GM18873 (cell line): ENCODE results near the gene GNG12.

Source experiments
- ATAC-seq: cut with Tn5 transposase; IDR thresholded peaks from one replicate; pipeline ENCODE4 v1.9.1; 2021; ENCODE audit warnings: mild to moderate bottlenecking, moderate library complexity, moderate number of reproducible peaks; ENCODE audit not compliant: unreplicated experiment, low FRiP score

GNG12 gene

DNA sequence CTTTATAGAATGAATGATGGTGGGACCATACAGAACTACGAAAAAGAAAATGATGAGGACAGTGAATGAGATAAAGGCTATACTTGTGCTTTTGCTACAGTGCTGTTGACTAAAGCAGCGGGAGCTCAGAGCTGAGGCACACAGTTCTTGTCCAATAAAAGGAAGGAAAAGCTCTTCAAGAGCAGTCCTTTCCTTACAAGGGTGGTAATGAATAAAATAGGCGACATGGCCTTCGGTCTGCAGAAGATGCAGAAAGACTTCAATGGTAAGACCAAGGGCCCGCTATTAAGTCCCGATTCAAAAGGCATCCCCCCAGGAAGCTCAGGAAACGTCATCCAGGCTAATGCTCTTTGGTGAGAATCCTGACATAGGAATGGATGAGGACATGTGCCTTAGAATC is 44.4 kb downstream of the GNG12 start:
- ATAC-seq, result no peak

DNA sequence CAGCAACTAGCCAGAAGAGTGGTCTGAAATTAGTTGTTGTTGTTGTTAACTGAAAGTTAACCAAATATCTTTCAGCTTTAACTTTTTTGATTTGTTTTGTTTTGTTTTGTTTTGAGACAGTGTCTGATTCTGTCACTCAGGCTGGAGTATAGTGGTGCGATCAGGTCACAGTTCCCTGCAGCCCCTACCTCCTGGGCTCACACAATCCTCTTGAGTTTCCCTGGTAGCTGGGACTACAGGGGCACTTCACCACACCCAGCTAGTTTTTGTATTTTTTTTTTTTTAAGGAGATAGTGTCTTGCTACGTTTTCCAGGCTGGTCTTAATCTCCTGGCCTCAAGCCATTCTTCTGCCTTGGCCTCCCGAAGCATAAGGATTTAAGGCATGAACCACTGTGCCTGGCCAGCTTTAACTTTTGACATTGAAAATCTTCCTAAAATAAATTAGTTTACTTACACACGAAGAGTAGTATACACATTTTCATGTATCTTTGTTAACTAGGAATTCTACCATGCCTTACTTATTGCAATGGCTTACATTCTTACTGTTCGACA is 45.0 kb downstream of the GNG12 start:
- no peak for ATAC-seq

DNA sequence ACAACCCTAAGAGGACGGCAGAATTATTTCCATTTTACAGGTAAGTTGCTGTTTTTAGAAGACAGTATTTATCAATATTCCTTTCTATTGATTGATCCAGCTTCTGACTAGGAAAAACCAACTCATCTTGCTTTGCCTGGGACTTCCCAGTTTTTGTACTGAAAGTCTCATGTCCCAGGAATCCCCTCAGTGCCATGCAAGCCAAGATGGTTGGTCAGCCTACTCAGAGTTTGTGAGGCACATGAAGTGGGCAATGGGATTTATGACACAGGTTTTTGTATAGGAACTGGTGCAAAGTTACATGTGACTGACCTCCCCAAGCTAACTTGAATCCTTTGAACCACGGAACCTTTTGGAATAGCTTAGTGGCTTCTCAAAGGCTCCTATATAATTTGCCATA is 45.5 kb downstream of the GNG12 start:
- no peak for ATAC-seq

DNA sequence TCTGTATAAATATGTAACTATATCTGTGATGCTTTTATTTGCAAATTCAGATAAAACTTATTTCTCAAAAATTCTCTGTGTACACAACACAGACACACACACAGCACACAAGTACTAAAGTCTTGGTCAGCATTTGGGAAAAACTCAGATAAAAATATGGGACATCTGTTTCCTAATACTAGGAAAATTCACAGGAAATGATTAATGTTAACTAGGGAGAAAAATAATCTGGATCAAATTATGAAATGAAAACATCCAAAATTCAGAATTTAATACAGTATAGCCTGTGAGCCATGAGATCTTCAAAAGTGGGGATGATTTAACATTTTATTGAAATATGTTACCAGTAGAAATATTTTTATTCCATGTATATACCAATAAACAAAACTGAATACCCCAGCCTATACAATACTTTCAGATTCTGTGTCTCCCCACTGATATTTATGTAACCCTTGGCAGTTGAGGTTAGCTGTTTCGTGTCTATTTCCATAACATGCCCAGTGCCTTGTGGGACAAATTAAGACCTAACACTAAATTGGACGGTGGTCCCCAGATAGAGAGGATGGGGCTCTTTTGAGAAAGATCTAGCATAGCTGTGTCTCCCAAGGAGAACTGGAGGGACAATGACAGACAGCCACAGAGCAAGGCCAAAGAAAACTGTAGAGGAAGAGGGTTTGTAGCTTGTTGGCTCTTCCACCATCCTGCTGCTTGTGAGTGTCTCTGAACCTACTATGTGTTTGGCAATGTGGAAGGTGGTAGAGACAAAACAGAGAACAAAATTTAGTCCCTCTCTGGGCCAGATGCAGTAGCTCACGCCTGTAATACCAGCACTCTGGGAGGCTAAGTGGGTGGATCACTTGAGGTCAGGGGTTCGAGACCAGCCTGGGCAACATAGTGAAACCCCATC is 47.2 kb downstream of the GNG12 start:
- no peak for ATAC-seq

DNA sequence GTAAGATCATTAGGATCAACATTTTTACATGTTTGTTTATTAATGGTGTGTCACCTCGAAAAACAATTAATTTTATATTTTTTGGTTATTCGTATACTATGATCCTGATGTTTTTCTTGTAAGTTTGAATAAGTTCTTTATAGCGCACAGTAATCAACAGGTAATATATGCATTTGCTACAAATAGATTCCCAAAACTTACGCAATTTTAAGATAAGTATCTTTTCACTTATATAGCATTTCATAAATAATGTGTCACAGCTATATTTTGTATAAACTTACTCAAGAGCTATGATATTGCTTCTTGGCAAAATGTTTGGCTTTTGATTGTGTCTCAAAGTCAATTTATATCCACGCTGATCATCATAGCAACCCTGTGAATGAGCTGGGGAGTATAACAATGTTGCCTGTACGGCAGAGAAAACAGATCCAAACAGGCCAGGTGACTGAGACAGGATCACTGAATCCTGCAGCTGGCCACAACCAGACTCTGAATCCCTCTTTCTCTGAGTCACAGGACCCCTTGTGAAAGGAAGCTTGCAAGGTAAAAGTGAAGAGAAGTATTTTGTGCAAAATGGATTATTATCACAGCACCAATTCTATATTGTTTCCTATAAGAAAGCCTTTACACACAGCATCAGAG is 48.6 kb downstream of the GNG12 start:
- ATAC-seq, result no peak

DNA sequence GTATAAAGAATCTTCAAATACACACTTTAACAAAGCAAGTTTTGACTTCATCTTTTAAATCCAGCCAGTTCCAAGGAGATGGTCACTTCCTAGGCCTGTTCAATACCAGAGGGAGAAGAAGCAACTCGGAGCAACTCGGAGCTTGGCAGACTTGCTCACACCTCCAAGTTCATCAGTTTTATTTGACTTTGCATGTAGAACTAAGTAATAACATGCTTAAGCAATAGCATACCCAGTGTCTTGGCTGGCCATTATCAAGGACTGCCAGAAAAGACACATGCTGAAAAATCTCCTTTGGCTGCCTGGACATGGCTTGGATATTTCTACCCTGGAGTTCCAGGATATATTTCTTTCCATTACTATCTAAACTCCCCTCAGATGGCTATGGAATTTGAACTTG is 52.6 kb downstream of the GNG12 start:
- ATAC-seq, result no peak

DNA sequence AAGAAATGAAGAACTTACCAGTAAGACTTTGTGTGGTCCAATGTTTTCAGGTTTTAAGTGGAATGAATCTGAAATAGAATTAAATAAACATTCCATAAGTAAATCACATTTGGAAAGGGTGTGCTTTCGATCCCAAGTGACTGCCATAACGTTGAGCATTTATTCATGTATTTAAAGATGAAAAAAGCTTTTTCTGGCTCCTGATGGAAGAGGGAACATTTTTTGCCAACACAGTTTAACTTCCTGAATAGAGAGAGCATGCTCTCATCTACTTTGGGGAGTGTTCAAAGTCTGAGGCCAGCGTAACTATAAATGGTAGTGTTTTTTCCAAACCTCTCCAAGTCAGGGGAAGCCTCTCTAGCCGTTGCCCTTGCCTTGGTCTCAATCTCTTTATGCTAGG is 55.8 kb downstream of the GNG12 start:
- ATAC-seq, result no peak

DNA sequence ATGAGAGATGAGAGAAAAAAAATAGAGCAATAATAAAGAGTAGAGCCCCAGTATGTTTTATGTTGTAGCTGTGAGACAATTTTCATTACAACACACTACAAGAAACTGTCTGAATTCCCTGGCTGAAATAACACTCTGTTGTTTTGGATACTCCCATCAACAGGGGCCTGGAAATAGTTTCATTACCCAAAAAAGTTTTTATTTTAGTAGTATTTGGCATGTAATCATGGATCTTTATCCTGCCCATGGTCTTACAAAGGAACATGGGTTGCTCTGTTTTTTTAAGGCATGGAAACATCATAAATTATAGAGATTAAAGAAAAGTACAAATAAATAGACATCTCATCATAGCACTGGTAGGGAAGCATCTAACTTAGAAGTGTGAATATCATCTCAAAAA is 56.3 kb downstream of the GNG12 start:
- no peak for ATAC-seq

DNA sequence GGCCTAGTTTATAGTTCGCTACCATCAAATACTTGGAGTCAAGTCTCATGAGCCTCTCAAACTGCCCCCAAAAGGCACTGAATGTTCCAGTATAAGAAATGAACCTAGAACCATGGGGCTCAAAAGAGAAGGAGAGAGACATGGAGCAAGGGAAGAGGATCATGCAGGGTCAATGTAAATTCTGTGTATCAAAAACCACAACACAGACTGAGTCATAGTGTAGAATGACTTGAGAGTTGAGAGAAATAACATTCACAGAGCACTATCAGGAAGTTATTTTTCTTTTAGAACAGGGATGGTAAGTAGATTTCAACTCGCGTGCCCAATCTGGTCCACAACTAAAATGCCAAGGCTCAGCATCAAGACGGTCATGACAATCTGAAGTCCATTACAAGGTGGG is 59.8 kb downstream of the GNG12 start:
- ATAC-seq, result no peak

DNA sequence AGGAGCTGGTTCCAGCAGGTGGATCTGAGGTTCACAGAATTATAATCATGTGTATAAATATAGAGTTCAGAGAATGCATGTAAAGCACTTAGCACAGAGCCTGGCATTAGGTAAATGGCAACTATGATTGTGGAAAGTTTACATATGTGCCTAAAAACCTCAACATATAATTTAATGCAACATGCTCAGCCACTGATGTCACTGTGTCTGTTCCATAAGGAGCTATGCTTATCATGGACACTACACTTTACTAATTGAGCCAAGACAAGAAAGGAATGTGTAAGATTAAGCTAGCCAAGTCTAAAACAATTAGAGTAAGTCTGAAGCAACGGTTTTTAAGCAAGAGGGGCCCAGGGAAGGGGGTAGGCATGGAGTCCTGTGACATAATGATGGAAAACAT is 61.5 kb downstream of the GNG12 start:
- no peak for ATAC-seq

DNA sequence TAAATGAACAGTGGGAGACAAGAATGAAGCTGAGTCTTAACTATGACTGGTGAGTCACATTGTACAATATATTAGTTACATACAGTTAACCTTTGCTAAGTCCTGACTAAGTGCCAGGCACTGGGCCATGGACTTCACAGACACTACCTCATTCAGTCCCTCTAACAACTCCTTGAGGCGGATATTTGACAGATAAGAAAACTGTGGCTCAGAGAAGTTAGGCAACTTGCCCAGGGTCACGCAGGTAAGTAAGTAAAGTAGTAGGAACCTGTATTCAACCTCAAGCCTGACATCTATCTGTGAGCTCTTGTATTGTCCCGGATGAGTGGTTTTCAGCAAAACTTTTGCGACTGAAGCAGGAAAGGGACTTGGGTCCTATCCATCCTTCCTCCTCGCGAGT is 62.1 kb downstream of the GNG12 start:
- no peak for ATAC-seq

DNA sequence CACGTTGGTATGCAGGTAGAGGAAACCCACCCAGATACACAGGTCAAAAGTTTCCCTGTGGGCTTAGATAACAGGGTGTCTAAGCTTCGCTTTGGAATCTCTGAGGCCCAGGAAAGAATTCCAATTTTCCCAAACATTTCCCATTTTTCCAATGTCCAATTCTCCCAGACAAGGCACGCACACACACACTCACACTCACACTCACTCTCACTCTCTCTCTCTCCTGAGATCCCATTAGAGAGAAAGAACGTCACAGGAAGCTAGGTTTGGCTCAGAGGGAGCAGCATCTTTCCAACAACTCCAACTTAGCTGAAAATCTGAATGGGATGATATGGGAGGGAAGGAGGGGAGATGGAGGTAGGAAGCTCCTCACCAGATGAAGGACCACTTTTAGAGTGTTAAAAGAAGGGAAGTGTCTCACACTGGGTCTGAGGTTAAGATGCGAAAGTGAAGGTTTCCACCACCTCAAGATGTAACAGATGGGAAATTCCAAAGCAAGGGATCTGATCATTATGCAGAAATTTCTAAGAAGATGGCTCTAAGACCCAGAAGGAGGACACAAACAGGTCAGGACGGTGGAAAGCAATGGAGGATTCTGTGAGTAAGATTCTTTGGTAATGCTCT is 63.5 kb downstream of the GNG12 start:
- ATAC-seq, result no peak

DNA sequence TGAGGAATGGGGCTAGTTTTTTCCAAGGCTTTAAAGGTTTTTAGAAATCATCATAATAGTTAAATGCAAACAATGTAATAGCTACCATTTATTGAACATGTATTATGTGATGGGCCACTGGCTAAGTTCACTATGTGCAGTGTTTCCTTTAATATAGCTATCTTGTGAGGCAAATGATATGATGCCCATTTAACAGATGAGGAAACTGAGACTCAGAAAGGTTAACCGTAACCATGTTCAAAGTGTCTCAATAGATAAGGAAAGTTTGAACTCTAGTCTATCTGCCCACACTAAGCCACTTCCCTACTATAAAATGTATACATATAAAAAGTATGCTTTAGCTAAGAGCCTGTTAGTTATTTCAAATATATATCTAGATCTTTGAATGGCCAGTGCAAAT is 64.8 kb downstream of the GNG12 start:
- ATAC-seq, result no peak

DNA sequence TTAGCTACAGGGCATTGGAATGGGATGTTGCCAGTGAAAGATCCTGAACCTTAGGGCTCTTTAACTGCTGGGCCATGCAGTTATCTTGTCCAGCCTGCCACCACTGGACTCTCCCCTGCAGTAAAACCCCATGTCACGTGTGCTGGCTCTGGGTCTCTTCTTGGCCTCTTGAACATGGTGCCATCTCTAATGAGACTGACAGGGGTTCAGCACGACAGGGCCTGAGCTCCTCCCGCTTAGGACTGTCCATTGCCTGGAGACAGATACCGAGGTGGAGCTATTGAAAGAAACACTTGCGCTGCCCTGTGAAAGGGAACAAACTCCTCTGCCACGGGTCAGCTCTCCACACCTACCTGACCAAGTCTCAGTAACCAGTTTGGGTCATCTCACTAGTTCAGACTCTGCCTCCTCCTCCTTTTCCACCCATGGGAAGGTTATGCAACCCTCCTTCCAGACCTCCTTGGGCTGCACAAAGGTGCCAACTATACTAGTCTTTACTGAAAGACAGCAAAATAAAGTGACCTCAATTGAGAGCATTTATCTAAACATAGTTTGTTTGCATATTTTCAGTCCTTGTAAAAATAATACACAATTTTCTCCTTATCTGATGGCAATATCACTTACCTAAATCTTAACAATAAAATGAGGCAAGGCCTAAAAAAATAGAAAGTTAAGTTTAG is 66.0 kb downstream of the GNG12 start:
- ATAC-seq, result no peak

DNA sequence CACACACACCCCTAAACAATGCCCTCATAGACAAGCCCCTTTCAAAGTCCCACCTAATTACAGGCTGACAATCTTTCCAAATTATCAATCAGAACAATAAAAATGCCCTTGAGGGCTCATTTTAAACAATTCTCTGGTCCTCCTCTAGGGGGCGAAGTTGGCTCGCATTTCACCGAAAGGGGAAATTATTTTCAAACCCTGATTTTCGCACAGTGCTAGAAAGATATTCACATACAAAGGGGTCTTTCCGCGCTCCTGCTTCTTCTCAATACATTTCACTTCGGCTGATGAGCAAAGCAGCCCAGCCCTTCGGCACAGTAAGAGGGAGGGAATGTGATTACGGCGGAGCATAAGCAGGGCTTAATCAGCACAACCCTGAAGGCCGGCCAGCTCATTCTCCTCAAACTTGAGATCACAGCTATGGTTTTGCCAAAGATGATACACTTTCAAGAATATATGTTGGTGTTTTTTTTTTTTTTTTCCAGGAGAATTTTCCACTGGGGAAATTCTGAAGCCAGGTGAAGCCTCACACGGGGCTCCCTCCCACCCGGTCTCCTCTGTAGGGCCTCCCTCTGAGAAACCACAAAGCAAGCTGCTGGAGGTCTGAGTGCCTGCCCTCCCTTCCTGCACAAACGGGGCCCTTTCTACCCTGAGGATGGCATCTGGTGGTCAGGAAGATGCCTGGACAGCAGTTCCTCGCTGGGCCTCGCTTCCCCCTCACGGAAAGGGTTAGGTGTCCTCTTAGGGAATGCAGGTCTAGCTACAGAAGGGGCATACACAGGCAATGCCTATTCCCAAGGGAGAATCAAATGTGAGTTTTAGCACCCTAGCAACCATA is 66.9 kb downstream of the GNG12 start:
- ATAC-seq, result no peak

DNA sequence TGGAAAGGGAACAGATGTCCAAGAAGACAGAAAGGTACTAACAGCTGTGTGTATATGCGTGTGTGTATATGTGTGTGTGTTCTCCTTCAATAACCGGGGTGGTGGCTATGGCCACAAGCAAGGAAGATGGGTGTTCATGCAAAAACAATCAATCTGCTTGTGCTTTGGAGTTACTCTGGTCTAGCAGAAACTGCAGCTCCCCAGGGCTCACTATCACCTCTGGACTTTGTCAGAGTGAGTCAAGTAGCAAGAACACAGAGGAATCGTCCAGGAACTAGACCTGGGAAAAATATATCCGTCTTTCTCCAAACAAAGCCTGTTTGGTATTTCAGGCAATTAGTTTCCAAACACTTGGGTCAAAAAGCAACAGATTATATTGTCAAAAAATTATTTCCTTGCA is 68.6 kb downstream of the GNG12 start:
- ATAC-seq, result no peak

DNA sequence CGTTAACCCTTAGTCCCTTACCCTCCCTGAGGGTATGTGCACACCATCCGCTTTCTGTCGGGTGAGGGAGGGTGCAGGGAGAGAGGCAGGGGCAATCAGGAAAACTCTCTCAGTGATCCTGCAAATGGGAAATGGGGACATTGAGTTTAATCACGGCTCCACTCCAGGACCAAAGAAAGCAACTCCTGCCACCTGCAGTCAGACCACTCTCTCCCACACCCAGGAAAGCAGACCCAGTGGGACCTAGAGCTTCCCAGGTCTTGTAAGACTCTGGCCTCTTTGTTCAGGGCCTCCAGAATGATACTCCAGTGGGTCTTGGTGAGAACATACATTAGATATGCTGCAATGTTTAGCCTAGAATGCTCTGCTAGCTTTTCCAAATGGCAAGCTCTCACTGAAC is 71.5 kb downstream of the GNG12 start:
- ATAC-seq, result no peak

DNA sequence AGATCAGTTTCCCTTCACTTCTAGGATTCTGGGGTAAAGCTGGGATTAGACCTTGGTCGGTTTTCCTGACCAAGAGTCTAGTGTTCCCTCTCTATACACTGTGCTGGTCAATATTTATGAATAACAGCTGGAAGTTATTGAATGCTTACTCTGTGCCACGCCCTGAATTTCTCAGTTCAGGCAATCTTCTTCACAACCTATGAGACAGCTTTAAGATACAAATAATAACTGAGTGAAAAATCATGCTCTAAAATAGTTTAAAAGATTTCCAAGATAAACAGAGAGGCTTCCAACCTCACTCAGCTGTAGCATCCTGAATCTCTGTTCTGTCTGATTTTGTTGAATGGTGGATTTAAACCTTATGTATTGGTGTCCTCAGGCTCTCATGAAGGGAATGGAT is 72.2 kb downstream of the GNG12 start:
- ATAC-seq, result no peak

DNA sequence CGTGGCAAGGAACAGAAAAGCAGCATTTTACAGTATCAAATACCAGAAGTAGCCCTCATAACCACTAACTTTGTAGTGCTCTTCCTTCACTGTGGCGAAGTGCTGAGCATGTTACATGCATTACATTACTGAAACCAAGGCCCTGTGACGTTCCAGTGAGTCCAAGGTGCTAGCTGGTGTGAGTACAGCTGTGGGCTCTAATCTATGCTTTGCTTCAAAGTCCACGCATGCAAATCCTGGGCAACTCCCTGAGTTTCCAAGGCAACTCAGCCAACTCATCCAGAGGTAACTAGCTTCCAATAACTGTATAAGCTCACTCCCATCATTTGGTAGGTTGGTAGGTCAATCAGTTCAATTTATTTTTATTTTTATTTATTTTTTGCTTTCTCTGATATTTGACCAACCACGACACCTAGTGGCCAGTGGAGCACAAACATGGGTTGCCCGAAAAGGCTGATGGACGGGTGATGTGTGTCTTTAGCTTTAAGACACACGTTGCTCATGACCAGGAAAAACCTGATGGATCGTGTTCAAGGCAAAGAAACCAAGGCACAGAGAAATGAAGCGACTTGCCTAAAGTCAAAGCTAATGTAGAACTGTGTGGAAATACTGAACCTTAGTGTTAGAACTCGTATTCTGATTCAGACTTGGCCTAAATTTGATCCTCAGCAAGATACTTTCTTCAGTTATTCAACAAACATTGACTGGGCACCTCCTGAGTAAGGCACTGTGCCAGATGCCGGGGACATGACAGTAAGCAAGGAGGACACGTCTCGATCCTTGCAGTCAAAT is 73.0 kb downstream of the GNG12 start:
- ATAC-seq, result peak; percentile 99
